GM12865 (cell line): ENCODE results near the gene RFX7.
"Not testable (repeated sequence)": the region's sequence is repeated elsewhere in the genome, so short reads cannot be mapped to it uniquely, and the experiment has no call there.

Experiments used
- DNase-seq: peaks from one replicate; pipeline ENCODE4 v3.0.0; 2010; ENCODE audit warnings: low read depth
- H3K4me3 ChIP-seq: 2 replicates; pipeline ENCODE4 v1.5.1; 2011; ENCODE audit warnings: mild to moderate bottlenecking, low read depth, low read length, control low read depth
- CTCF ChIP-seq: IDR thresholded peaks from 2 replicates; pipeline ENCODE4 v1.5.1; 2011; ENCODE audit warnings: low read length, control low read depth, low read depth, inconsistent platforms; ENCODE audit not compliant: insufficient read depth; ENCODE audit errors: missing control alignments

RFX7 gene

DNA sequence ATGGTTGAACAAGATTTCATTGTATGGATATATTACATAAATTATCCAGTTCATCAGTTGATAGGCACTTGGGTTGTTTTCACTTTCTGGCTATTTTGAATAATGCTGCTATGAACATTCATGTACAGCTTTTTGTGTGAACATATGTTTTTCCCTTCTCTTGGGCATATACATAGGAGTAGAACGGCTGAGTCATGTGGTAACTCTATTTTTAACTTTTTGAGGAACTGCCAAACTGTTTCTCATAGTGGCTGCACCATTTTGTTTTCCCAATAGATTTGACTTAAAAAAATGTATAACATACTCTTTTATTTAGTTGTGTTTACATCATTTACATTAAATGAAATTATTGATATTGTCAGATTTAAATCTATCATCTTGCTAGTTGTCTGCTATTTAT lies 28.8 kb upstream of the RFX7 start:
- no peak overlapping the region for H3K4me3 ChIP-seq
- no peak for DNase-seq
- no peak for TF ChIP-seq CTCF

DNA sequence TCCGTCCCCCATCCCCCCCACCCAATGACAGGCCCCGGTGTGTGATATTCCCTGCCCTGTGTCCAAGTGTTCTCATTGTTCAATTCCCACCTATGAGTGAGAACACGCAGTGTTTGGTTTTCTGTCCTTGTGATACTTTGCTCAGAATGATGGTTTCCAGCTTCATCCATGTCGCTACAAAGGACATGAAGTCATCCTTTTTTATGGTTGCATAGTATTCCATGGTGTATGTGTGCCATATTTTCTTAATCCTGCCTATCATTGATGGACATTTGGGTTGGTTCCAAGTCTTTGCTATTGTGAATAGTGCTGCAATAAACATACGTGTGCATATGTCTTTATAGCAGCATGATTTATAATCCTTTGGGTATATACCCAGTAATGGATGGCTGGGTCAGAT lies 22.8 kb upstream of the RFX7 start:
- DNase-seq, H3K4me3 ChIP-seq: not testable (repeated sequence)

DNA sequence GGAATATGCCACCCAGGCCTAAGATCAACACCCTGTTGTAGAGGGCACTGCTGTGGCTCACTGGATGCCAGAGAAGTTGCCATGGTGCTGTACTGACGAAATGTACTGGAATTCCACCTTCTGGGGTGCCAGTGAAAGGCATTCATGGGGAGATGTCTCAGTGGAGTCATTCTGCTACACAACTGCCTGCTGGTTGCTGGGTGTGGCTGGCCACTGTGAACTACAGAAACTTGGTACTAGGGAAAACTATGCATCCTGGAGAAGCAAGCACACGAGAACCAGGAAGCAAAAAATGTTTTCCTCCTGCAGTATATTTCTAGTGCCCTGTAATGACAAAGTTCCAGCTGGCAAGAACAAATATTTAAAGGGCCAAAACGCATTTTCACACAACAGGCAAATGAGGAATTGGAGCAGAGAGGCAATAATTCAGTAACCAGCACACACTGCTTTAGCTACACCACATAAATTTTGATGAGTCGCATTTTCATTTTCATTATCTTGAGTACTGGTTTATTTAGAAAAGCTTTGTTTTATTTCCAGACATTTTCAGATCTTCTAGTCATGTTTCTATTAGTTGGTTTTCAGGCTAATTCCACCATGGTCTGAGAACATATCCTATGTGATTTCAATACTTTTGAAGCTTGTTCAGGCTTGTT lies 18.3 kb upstream of the RFX7 start:
- no peak for DNase-seq

DNA sequence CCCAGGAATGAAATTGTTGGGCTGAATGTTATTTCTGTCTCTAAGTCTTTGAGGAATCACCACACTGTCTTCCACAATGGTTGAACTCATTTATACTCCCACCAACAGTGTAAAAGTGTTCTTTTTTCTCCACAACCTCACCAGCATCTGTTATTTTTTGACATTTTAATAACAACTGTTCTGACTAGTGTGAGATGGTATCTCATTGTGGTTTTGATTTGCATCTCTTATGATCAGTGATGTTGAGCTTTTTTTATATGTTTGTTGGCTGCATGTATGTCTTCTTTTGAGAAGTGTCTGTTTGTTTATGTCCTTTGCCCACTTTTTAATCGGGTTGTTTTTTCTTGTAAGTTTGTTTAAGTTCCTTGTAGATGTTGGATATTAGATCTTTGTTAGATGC lies 13.6 kb upstream of the RFX7 start:
- not testable (repeated sequence) for H3K4me3 ChIP-seq, DNase-seq

More for the DNA sequence above, 18.3 kb upstream of the RFX7 start:
- no peak for TF ChIP-seq CTCF
- H3K4me3 ChIP-seq: no peak overlapping the region

DNA sequence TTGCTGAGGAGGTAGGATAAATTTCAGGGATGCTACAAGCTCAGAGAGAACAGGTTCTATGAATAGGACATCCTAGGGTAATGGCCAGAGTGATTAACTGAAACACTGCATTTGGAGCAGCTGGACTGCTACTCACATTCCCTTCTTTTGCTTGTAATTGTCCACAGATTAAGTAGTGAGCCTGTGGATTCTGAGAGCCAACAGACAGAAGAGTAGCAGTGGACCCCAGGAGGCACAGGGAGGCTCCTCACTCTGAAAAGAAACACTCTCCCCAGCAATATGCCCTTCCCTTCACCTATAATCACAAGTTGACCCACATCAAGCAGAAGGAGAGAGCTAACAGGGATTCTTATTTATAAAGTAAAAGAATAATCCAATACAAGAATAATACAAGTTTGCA lies 10.6 kb upstream of the RFX7 start:
- no peak overlapping the region for H3K4me3 ChIP-seq
- TF ChIP-seq CTCF: no peak
- DNase-seq: no peak

- no peak for DNase-seq
- no peak overlapping the region for H3K4me3 ChIP-seq
- no peak for TF ChIP-seq CTCF
Measured at GRCh38 chr15:56252386-56252785, 8.7 kb upstream of the RFX7 start.

DNA sequence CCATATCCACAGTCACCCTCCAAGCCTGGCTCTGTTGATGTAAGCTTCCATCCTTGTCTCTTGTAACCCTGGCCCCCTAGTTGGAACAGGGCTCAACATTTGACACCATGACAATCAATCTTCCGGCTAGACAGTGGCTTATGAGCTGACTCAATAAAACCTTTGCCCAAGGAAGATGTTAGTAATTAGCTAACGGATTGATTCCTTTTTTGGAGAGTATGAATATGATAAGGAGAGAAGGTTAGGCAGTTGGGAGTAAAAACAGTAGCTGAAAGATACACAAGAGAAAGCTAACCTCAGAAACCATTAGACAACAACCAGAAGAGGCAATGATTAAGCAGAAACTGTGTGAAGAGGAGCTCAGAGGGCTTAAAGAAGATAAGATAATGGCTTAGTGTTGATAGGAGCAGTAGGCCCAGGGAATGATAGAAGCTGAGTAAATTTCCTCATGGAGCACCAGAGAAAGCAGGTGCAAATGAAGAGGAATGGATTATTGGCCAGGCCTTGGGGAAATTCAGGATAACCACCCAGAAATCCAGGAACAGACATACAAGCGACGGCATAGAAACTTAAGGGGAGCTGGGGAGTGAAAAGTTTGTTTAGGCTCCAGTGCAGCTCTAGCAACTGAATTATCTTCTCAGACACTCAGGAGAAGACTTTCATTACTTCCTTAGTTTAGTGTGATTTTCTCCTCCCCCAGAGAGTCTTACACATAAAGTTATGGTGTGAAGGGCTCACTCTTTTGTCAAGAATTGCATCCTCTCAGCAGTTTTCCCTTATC lies 7.8 kb upstream of the RFX7 start:
- no peak overlapping the region for H3K4me3 ChIP-seq
- DNase-seq: no peak
- TF ChIP-seq CTCF: no peak

DNA sequence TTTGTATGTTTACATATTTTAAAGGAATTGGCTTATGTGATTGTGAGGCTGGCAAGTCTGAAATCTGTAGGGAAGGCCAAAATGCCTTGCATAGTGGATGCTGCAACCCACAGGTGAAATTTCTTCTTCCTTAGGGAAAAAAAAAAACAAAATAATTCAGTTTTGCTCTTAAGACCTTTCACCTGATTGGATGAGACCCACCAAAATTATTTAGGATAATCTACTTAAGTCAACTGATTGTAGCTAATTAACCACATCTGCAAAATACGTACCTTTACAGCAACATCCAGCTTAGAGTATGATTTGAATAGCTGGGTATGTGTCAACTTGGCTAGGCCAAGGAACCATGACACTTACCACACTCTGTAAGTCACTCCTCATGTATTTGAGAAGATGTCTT lies 6.9 kb upstream of the RFX7 start:
- no peak for TF ChIP-seq CTCF
- no peak for DNase-seq
- no peak overlapping the region for H3K4me3 ChIP-seq
